Measurements from ENCODE around the gene SKI.
"Not testable (repeated sequence)": the region's sequence is repeated elsewhere in the genome, so short reads cannot be mapped to it uniquely, and the experiment has no call there.

The SKI gene

GRCh38 chr1:2320760-2321667 lies 92.9 kb downstream of the SKI start:
- no peak for DNase-seq (ENCODE audit: low read depth)

- no peak for DNase-seq (ENCODE audit: low read depth)
Measured at GRCh38 chr1:2322065-2322571, 94.0 kb downstream of the SKI start.

- DNase-seq (ENCODE audit: low read depth) = no peak
Measured at GRCh38 chr1:2322581-2323211, 94.6 kb downstream of the SKI start.

GRCh38 chr1:2323451-2323974 lies 95.4 kb downstream of the SKI start:
- no peak for DNase-seq (ENCODE audit: low read depth)

GRCh38 chr1:2324553-2325366 lies 96.6 kb downstream of the SKI start:
- no peak for DNase-seq (ENCODE audit: low read depth)

- DNase-seq (ENCODE audit: low read depth) = no peak
Measured at GRCh38 chr1:2326524-2326923, 98.4 kb downstream of the SKI start.

GRCh38 chr1:2327162-2327561 lies 99.0 kb downstream of the SKI start:
- DNase-seq (ENCODE audit: low read depth) = not testable (repeated sequence)

- no peak for DNase-seq (ENCODE audit: low read depth)
Measured at GRCh38 chr1:2327841-2328240, 99.7 kb downstream of the SKI start.

GRCh38 chr1:2328676-2329455 lies 100.7 kb downstream of the SKI start:
- DNase-seq (ENCODE audit: low read depth) = no peak

GRCh38 chr1:2330035-2330434 lies 101.9 kb downstream of the SKI start:
- no peak for DNase-seq (ENCODE audit: low read depth)

GRCh38 chr1:2330519-2331199 lies 102.5 kb downstream of the SKI start:
- DNase-seq (ENCODE audit: low read depth) = no peak

- DNase-seq (ENCODE audit: low read depth) = no peak
Measured at GRCh38 chr1:2331200-2331544, 103.1 kb downstream of the SKI start.

GRCh38 chr1:2331580-2331979 lies 103.5 kb downstream of the SKI start:
- not testable (repeated sequence) for DNase-seq (ENCODE audit: low read depth)

GRCh38 chr1:2334366-2334765 lies 106.2 kb downstream of the SKI start:
- DNase-seq (ENCODE audit: low read depth) = no peak

GRCh38 chr1:2334883-2335534 lies 106.9 kb downstream of the SKI start:
- DNase-seq (ENCODE audit: low read depth) = no peak

- DNase-seq (ENCODE audit: low read depth) = no peak
Measured at GRCh38 chr1:2335721-2336455, 107.8 kb downstream of the SKI start.

- DNase-seq (ENCODE audit: low read depth) = no peak
Measured at GRCh38 chr1:2336499-2336898, 108.4 kb downstream of the SKI start.

GRCh38 chr1:2337081-2337480 lies 109.0 kb downstream of the SKI start:
- no peak for DNase-seq (ENCODE audit: low read depth)

GRCh38 chr1:2337501-2337900 lies 109.4 kb downstream of the SKI start:
- DNase-seq (ENCODE audit: low read depth) = no peak

Measured in activated T-helper 9 cell treated with anti-CD3 and anti-CD28 coated beads, Interleukin-2, amount 50 U/mL, for 16 hours (primary cell).